ENCODE results near the gene HIVEP1. TPM values are rescaled to one million over a fixed set of nuclear protein-coding genes. Genes with fewer than 3 reads are reported as not detected.

The HIVEP1 gene
- 10 to 100 TPM; 18.8 to 20.5 TPM for total RNA-seq

GRCh38 chr6:12012038-12012557, at the start of gene HIVEP1:
Gene HIVEP1 (plus strand): TSS chr6:12012312. CDS start chr6:12015629, 3,317 bp downstream.

Other genes with a start within 250 kb of the HIVEP1 start
- gene ADTRP, start 233.5 kb upstream of the HIVEP1 start, total RNA-seq = 10 to 100 TPM; 11.3 to 12.9 TPM